ENCODE results near the gene LAMTOR2. TPM values are rescaled to one million over a fixed set of nuclear protein-coding genes. Genes with fewer than 3 reads are reported as not detected.

LAMTOR2 gene
- total RNA-seq, 1 experiment from 2014 or later, result 50.6 TPM

- Mint-ChIP-seq H3K4me3 (no peak overlapping the region), H3K36me3 (ENCODE audit: insufficient read depth in 1 of 3, low read depth in 3 of 3) (peaks cover 7 to 18% (median 13%) of the 10 kb centered on the region in 3 experiments), H3K9me3 (no peaks in the 10 kb centered on the region; a peak in 1 of 5 replicates), H3K4me1 (peaks cover 37 to 42% of the 10 kb centered on the region in 2 experiments), H3K27ac (0 out of 7 replicates have a peak overlapping the region, but pooled peaks of 1 of the 3 experiments have one; percentile 37), H3K27me3 (ENCODE audit: low read depth) (no peaks in the 10 kb centered on the region)
- no peak for TF ChIP-seq CTCF (conservative IDR thresholded peaks at IDR 0.05)
- Histone ChIP-seq H2AK5ac (ENCODE audit: insufficient read length, low read length) (no peak overlapping the region), H4K20me1 (ENCODE audit: control insufficient read depth, insufficient read depth, insufficient read length) (peaks cover 2% of the 10 kb centered on the region), H4K91ac (ENCODE audit: insufficient read length, low read depth, low read length) (no peak overlapping the region), H3K27me3 (ENCODE audit: insufficient read depth, low read length) (no peaks in the 10 kb centered on the region), H4K5ac (ENCODE audit: insufficient read length, low read depth, low read length) (no peak overlapping the region), H2BK120ac (ENCODE audit: low read depth, low read length, poor library complexity, severe bottlenecking) (no peak overlapping the region), H3K23me2 (ENCODE audit: insufficient read length, low read depth, low read length, poor library complexity, severe bottlenecking) (no peaks in the 10 kb centered on the region), H2BK5ac (ENCODE audit: insufficient read length, low read length) (no peak overlapping the region), H2BK20ac (ENCODE audit: low read depth, low read length, poor library complexity, severe bottlenecking) (no peak overlapping the region), H3K27ac (ENCODE audit: insufficient read length, low read depth, low read length) (no peak overlapping the region), H3K23ac (ENCODE audit: insufficient read length, low read depth, low read length) (no peak overlapping the region), H2BK15ac (ENCODE audit: low read depth, low read length) (no peak overlapping the region), H3K79me1 (ENCODE audit: insufficient read depth, low read depth, low read length, poor library complexity, severe bottlenecking) (no peaks in the 10 kb centered on the region), H2BK12ac (ENCODE audit: insufficient read length, low read depth, low read length) (no peak overlapping the region), H3K4ac (ENCODE audit: low read depth, low read length) (no peak overlapping the region), H3K4me2 (ENCODE audit: insufficient read depth, insufficient read length, low read length) (no peak overlapping the region), H4K8ac (replicated peaks; ENCODE audit: insufficient read length, low read depth, low read length) (no peak overlapping the region), H3K79me2 (ENCODE audit: insufficient read depth, low read length) (no peaks in the 10 kb centered on the region), H2AFZ (ENCODE audit: low read length) (no peak overlapping the region), H3K14ac (ENCODE audit: insufficient read depth, low read length) (no peak overlapping the region), H3K18ac (ENCODE audit: insufficient read length, low read depth, low read length) (no peak overlapping the region), H3K56ac (ENCODE audit: insufficient read length, low read depth, low read length) (no peak overlapping the region), H3T11ph (ENCODE audit: low read length) (no peak overlapping the region), H3K4me1 (ENCODE audit: insufficient read depth, low read length) (0 out of 2 replicates have a peak, but pooled peaks cover 2% of the 10 kb centered on the region), H3K9ac (ENCODE audit: extremely low read depth, insufficient read length, low read length) (no peak overlapping the region), H3K9me3 (ENCODE audit: control insufficient read depth, low read depth, low read length) (no peaks in the 10 kb centered on the region)
- no CpG with 5 or more reads among the region's 2 CpGs for WGBS (ENCODE audit: extremely low coverage, insufficient read length, low lambda C conversion rate)
- no peak for DNase-seq
These were observed 44.2 kb downstream of the LAMTOR2 start for GRCh38 chr1:156098784-156099183.

All from H9 (cell line).